ENCODE data around the gene DOCK3. TPM values are rescaled to one million over a fixed set of nuclear protein-coding genes. Genes with fewer than 3 reads are reported as not detected.

DOCK3 gene
- total RNA-seq, 1 donor from 2014 or later = 0.98 TPM

- TF ChIP-seq CTCF (IDR thresholded peaks at IDR 0.05) = no peak
- TF ChIP-seq POLR2A (IDR thresholded peaks at IDR 0.05) = no peak
- no peak for TF ChIP-seq POLR2AphosphoS5 (IDR thresholded peaks at IDR 0.05; ENCODE audit: insufficient read depth in 1 of 2, low read depth in 1 of 2)
- DNase-seq (ENCODE audit: extremely low spot score in 2 of 2) = no peak
- Histone ChIP-seq H3K27me3 (no peaks in the 10 kb centered on the region), H3K4me3 (no peak overlapping the region), H3K36me3 (no peaks in the 10 kb centered on the region), H3K4me1 (no peaks in the 10 kb centered on the region), H3K27ac (no peak overlapping the region), H3K9me3 (no peaks in the 10 kb centered on the region)
- intact Hi-C loops (cut with DNase I) = no loop called here
Observed at GRCh38 chr3:50714946-50715345, 40.2 kb downstream of the DOCK3 start.

DNA sequence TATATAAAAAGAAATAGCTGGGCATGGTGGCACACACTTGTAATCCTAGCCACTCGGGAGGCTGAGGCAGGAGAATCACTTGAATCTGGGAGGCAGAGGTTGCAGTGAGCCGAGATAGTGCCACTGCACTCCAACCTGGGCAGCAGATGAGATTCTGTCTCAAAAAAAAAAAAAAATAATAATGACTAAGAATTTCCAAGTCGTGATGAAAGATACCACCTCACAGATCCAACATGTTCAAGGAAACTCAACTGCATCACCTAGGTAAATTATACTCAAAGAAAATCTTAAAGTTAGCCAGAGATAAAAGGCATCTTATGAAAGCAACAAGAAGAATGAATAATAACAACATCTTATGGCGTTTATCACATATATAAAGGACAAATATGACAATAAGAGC lies 50.1 kb downstream of the DOCK3 start:
- intact Hi-C loops (cut with DNase I) = no loop called here
- Histone ChIP-seq H3K4me3 (no peak overlapping the region), H3K4me1 (no peaks in the 10 kb centered on the region), H3K9me3 (no peaks in the 10 kb centered on the region), H3K27me3 (no peaks in the 10 kb centered on the region), H3K36me3 (no peaks in the 10 kb centered on the region), H3K27ac (no peak overlapping the region)
- TF ChIP-seq POLR2AphosphoS5 (IDR thresholded peaks at IDR 0.05; ENCODE audit: insufficient read depth in 1 of 2, low read depth in 1 of 2) (no peak), CTCF (IDR thresholded peaks at IDR 0.05) (no peak), POLR2A (IDR thresholded peaks at IDR 0.05) (no peak)
- DNase-seq (ENCODE audit: extremely low spot score in 2 of 2) = no peak

- Histone ChIP-seq H3K27me3 (no peaks in the 10 kb centered on the region), H3K9me3 (no peaks in the 10 kb centered on the region), H3K36me3 (no peaks in the 10 kb centered on the region), H3K4me3 (no peak overlapping the region), H3K4me1 (no peaks in the 10 kb centered on the region), H3K27ac (no peak overlapping the region)
- TF ChIP-seq POLR2A (IDR thresholded peaks at IDR 0.05) (no peak), POLR2AphosphoS5 (IDR thresholded peaks at IDR 0.05; ENCODE audit: insufficient read depth in 1 of 2, low read depth in 1 of 2) (no peak), CTCF (IDR thresholded peaks at IDR 0.05) (no peak)
- intact Hi-C loops (cut with DNase I) = no loop called here
- no peak for DNase-seq (ENCODE audit: extremely low spot score in 2 of 2)
Observed at GRCh38 chr3:50734985-50735384, 60.3 kb downstream of the DOCK3 start.

DNA sequence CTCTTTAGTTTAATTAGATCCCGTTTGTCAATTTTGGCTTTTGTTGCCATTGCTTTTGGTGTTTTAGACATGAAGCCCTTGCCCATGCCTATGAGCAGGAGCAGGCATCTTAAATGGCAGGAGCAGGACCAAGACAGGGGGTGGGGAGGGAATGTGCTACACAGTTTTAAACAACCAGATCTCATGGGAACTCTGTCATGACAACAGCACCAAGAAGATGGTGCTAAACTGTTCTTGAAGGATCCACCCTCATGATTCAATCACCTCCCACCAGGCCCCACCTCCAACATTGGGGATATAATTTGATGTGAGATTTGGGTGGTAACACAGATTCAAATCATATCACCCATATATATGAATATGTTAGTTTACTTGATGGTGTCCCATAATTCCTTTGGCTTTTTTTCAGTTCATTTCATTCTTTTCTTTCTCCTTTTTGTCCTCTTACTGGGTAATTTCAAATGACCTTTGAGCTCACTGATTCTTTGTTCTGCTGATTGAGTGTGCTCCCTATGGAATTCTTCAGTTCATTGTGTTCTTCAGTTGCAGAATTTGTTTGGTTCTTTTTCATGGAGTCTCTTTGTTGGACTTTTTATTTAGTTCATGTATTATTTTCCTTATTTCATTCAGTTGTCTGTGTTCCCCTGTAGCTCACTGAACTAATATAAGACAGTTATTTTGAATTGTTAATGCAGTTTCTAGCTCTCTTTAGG lies 62.6 kb downstream of the DOCK3 start:
- intact Hi-C loops (cut with DNase I) = no loop called here
- DNase-seq (ENCODE audit: extremely low spot score in 2 of 2) = no peak
- H3K36me3 ChIP-seq = no peaks in the 10 kb centered on the region
- TF ChIP-seq POLR2AphosphoS5 (IDR thresholded peaks at IDR 0.05; ENCODE audit: insufficient read depth in 1 of 2, low read depth in 1 of 2) (no peak), POLR2A (IDR thresholded peaks at IDR 0.05) (no peak), CTCF (IDR thresholded peaks at IDR 0.05) (no peak)
- H3K4me1 ChIP-seq = no peaks in the 10 kb centered on the region
- H3K27ac ChIP-seq = no peak overlapping the region
- H3K4me3 ChIP-seq = no peak overlapping the region
- H3K9me3 ChIP-seq = no peaks in the 10 kb centered on the region
- H3K27me3 ChIP-seq = no peaks in the 10 kb centered on the region

DNA sequence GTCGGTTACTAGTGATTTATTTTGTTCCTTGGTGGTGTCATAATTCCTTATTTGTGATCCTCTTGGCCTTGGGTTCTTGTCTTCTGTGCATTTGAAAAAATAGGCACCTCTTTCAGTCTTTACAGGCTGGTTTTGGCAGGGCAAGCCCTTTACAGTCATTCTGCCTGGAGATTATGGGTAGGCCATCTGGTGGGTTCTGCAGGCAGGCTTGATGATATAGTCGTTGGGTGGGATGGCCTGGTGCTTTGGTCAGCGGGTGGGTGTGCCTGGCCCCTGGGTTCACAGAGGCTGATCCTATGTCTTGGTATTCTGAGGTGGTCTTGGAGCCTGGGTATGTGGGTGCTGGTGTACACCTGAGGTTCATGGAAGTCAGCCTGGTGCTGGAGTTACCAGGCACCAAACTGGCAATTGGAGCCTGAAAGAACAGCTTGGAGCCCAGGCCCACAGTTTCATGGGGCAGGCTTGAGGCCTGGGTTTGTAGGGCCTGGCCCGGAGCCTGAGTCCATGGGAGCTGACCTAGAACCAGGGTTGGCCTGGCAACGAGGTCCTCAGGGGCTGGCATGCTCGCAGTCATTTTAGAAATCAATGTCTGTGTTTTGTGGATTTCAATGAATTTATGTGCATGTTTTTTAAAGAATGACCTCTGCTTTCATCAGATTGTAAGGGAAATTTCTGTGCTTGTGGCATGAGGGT lies 63.3 kb downstream of the DOCK3 start:
- Histone ChIP-seq H3K4me1 (no peaks in the 10 kb centered on the region), H3K4me3 (no peak overlapping the region), H3K27ac (no peak overlapping the region), H3K9me3 (no peaks in the 10 kb centered on the region), H3K36me3 (no peaks in the 10 kb centered on the region), H3K27me3 (no peaks in the 10 kb centered on the region)
- no peak for DNase-seq (ENCODE audit: extremely low spot score in 2 of 2)
- TF ChIP-seq POLR2AphosphoS5 (IDR thresholded peaks at IDR 0.05; ENCODE audit: insufficient read depth in 1 of 2, low read depth in 1 of 2) = no peak
- TF ChIP-seq CTCF (IDR thresholded peaks at IDR 0.05) = no peak
- no peak for TF ChIP-seq POLR2A (IDR thresholded peaks at IDR 0.05)
- intact Hi-C loops (cut with DNase I) = no loop called here

Data from vagina (tissue), 2 donors.